HG03066 (cell line): ENCODE data around the gene LIMS1.
"Not testable (repeated sequence)": the region's sequence is repeated elsewhere in the genome, so short reads cannot be mapped to it uniquely, and the experiment has no call there.

Source experiments
- ATAC-seq: cut with Tn5 transposase; IDR thresholded peaks from one replicate; pipeline ENCODE4 v1.9.1; 2021; ENCODE audit warnings: low read depth; ENCODE audit not compliant: unreplicated experiment

Gene LIMS1, protein sequence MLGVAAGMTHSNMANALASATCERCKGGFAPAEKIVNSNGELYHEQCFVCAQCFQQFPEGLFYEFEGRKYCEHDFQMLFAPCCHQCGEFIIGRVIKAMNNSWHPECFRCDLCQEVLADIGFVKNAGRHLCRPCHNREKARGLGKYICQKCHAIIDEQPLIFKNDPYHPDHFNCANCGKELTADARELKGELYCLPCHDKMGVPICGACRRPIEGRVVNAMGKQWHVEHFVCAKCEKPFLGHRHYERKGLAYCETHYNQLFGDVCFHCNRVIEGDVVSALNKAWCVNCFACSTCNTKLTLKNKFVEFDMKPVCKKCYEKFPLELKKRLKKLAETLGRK

DNA sequence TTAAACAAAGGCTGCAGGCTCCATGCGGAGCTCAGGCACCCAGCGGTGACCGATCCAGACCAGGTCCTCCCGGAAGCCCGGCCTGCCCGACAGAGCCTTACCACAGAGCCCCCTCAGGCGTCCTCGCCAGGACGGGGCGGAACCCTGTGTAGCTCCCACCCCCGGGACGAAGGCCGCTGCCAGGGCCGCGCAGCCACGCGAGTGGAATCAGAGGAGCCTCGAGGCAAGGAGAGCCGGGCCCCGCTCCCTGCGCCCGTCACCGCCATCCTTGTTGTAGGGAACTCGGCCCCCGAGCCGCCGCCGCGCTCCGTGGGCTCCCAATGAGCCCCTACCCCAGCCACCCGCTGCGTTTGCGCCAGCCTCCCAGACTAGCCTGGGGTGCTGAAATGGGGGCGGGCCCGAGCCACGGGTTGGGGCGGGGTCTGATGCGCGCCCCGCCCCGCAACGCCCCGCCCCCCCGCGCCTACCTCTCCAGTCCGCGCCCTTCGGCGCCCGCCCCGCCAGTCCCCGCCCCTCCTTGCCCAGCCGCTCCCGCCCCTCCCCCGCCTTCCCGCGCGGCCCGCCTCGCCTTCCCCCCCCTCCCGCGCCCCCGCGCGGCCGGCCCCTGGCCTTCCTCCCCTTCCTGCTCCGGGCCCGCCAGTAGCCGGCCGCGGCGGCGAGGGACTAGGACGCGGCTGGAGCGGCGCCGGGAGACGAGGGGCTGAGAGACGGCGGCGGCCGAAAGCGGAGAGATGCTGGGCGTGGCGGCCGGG lies at the start of gene LIMS1:
Gene LIMS1 (plus strand): TSS at position 639 of the 752 bp plus-strand sequence. CDS start 93 bp downstream, at position 732.
- ATAC-seq: peak; percentile 79

- no peak for ATAC-seq
These were observed 49.0 kb upstream of the LIMS1 start for GRCh38 chr2:108485253-108485652.

DNA sequence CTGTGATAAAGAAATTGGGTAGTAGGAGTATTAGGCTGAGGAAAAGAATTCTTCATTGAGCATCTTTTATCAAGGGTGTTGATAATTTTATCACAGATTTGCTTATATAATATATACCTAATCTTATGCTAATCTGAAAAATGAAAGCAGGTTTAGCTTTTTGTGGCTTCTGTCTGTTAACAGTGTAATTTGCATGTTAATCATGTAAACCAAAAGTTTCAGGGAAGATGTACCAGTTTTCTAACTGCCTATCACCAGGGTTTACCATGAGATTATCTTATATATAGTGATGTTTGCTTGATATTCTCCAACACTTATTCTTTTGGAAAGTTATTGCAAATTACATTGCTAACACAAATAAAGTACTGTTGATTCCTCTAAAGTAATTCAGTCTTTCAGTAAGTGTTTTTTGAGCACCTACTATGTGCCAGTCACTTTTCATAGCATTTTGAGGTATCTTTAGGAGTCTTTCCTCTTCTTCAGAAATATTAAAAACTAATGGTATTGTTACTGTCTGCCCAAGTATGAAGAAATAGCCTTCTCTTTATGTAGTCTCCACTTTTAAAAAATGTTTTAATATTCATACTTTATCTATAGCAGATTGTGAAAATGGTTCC lies 43.7 kb upstream of the LIMS1 start:
- no peak for ATAC-seq

DNA sequence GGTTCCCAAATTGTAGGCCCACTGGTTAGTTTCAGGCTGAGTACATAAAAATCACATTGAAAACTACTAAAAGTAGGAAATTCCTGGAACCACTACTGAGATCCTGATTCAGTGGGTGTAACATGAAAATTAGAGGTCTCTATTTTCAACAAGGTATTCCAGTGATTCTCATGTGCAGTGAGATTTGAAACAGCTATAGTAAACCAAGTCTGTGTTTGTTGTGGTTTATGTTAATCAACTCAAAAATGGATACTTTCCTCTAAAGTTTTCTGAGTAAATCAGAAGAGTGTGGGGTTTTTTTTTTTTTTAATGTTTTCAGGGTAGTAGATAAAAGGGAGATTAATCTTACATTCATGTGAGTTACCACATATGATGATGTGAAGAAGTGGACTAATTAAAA lies 42.4 kb upstream of the LIMS1 start:
- no peak for ATAC-seq

DNA sequence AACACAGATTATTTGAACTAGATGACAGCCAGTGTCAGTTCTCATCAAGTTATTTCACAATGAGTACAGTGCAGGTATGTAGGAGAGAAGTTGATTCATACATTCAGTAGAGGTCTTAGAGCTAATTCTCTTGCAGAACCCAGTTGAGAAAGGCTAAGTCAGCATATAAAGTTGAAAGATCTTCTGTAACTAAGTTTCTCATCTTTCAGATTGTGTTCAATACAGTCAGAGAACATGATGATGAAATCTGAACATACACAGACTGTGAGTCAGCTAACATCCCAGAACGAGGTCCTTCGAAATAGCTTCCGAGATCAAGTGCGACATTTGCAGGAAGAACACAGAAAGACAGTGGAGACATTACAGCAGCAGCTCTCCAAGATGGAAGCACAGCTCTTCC lies 41.9 kb upstream of the LIMS1 start:
- no peak for ATAC-seq

DNA sequence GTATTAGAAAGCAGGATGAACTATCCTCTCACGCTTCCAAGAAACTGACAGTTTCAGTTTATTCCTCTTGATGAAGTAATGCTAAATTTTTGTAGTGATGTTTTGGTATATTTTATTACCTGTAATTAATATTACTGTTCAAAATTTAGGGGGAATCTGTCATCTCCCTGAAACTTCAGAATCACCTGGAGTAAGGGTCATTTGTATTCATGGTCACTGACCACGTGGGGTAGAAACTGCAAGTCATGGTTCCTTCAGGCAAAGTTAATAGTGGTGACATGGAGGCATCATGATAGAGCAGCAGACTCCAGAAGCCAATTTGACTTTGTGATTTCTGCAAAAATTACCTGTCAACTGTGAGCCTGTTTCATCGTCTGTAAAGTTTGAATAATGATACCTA lies 38.1 kb upstream of the LIMS1 start:
- not testable (repeated sequence) for ATAC-seq

DNA sequence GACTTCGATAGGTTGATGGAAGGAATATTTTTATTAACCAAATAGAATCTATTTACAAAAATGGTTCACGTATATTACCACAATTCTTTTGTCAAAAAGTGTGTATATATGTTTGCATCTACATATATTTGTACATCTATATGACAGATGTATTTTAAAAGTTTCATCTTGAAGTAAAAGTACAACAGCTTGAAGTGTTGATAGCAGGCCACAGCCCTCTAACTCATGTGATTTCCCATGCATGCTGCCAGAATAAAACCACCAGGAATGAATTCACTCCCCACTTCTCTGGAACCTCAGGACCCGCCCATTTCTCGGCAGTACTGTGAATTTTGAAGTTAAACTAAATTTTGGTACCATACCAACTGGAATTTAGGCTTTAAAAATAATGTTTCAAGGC lies 26.6 kb upstream of the LIMS1 start:
- ATAC-seq: not testable (repeated sequence)

DNA sequence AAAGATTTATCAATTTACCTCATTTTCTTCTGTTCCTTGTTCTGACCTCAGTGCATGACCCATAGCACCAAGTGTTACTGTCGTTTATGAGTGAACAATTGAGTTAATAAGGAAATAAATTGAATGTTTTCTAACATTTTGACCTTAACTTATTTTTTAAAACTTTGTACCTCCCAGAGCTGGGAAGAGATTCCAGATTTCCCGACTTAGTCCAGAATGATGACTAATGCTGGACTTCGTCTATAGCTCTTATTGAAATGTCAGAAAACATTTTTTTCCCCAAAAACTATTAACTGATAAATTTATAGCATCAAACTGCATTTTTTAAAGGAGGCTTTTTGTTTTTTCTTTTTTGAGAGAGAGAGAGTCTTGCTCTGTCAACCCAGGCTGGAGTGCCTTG lies 21.8 kb upstream of the LIMS1 start:
- not testable (repeated sequence) for ATAC-seq

DNA sequence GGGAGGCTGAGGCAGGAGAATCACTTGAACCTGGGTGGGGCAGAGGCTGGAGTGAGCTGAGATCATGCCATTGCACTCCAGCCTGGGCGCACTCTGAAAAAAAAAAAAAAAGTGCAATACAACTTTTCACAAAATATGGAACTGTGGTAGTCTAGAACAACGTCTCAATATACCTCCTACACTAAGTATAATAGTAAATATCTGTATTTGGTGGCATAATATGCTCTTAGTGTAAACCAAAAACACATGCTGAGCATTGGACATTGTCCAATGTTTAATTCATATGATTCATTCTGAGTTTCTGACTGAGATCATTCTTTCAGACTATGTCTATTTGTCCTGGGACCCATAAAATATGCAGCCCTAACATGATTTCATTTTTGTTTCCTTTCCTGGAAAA lies 19.8 kb upstream of the LIMS1 start:
- ATAC-seq: not testable (repeated sequence)

DNA sequence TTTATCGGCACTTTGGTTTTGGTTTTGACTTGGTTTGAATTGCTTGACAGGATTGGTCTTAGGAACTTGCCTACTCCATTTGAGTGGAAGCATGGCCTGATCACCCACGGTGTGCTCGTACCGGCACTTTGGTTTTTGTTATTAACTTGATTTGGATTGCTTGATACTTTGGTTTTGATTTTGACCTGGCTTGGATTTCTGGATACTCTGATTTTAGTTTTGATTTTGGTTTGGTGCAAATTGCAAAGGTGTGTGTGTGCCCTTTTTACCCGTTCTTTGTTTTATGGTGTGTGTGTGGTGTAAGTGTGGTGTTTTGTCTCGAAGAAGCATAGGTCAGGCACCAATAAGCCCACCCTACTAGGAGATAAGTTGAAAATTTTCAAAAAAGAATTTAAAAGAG lies 9.6 kb upstream of the LIMS1 start:
- ATAC-seq: not testable (repeated sequence)

- not testable (repeated sequence) for ATAC-seq
These were observed 9.0 kb upstream of the LIMS1 start for GRCh38 chr2:108525258-108525657.

- ATAC-seq: no peak
These were observed 2.6 kb upstream of the LIMS1 start for GRCh38 chr2:108531674-108532055.

- peak; percentile 35 for ATAC-seq
These were observed 500 bp downstream of the LIMS1 start for GRCh38 chr2:108534584-108535356.

- no peak for ATAC-seq
These were observed 1.0 kb downstream of the LIMS1 start for GRCh38 chr2:108535357-108535631.

DNA sequence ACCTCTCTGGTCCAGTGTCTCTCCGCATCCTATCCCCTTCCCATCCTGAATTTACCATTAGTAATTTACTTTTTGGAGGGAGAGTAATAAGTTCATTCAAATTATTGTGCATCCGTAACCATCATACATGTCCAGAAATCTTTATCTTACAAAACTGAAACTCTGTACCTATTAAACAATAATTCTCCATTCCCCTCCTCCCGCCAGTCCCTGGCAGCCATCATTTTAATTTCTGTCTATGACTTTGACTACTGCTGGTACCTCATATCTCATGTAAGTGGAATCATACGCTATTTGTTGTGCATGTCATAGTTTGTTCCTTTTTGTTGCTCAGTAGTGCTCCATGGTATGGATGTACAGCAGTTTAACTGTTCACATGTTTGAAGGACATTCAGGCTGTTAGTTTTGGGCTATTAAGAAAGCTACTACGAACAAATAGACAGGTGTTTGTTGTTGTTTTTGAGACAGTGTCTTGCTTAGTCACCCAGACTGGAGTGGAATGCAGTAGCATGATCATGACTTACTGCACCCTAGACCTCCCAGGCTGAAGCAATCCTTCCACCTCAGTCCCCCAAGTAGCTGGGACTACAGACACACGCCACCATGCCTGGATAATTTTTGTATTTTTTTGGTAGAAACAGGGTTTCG lies 2.0 kb downstream of the LIMS1 start:
- ATAC-seq: no peak

- ATAC-seq: no peak
These were observed 2.6 kb downstream of the LIMS1 start for GRCh38 chr2:108536911-108537310.

GRCh38 chr2:108538000-108538625 lies 3.8 kb downstream of the LIMS1 start:
- ATAC-seq: no peak

- ATAC-seq: no peak
These were observed 7.2 kb downstream of the LIMS1 start for GRCh38 chr2:108541451-108541850.

- no peak for ATAC-seq
These were observed 7.8 kb downstream of the LIMS1 start for GRCh38 chr2:108542071-108542470.

DNA sequence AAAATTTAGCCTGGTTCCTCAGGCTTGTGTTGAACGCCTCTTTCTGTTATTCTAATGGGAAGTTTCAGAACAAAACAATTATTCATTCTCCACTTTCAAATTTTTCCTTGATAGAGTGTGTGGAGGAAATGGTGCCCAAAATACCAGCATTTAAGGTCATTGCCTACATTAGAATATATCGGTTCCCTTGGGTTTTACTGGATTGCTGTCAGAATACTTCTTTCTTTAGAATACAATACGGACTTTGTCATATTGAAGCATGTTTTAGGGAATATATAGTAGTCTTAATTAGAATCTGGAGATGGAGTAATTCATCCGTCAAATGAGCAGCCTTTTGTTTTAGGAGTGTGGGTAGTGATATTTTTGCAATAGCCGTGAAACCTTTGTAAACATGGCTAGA lies 13.3 kb downstream of the LIMS1 start:
- ATAC-seq: no peak
